A549 (cell line): Measurements from ENCODE around the gene ARHGAP11A. TPM values are rescaled to one million over a fixed set of nuclear protein-coding genes. Genes with fewer than 3 reads are reported as not detected.

Experiments
- ATAC-seq, 2 experiments: fragments of 200-7000 bp in 1 of 2; fragments of >200 bp in 1 of 2; cut with Nextera tagmentation in 1 of 2; cut with Tn5 transposase in 1 of 2; 3 replicates each; pipeline versions ENCODE4 v1.8.0 to v1.9.1; 2018 to 2020; ENCODE audit warnings: mild to moderate bottlenecking in 1 of 2, moderate library complexity in 1 of 2
- CTCF ChIA-PET: fragments of 300-600 bp; sonication (Branson Sonifier 250); formaldehyde crosslinking; extraction: SDS; loops from one replicate; lab custom pipeline; 2021; ENCODE audit warnings: antibody characterized with exemption, inconsistent platforms; lab: Yijun Ruan, JAX
- POLR2A ChIA-PET: fragments of 350-600 bp; formaldehyde crosslinking; extraction: SDS; loops from one replicate; lab custom pipeline; 2021; ENCODE audit warnings: antibody characterized with exemption, inconsistent platforms; lab: Yijun Ruan, JAX
- DNase-seq, 2 experiments: peaks; one replicate each; pipeline versions ENCODE4 v3.0.0 to v3.0.0-alpha.2; 2011 to 2016; ENCODE audit warnings: low read depth in 1 of 2, low spot score in 1 of 2
- FAIRE-seq: peaks from 2 replicates; lab custom pipeline; 2011; peaks lifted over from hg19 to GRCh38; lab: Jason Lieb, UNC
- H3K27ac ChIP-seq, 2 experiments: fragments of >200 bp; sonication (Bioruptor Twin); formaldehyde crosslinking; 3 replicates each; pipeline ENCODE4 v1.5.1; 2016 to 2017
- H3K4me1 ChIP-seq: fragments of >200 bp; sonication (Bioruptor Twin); formaldehyde crosslinking; 3 replicates; pipeline ENCODE4 v1.6.1; 2016
- H3K4me2 ChIP-seq: fragments of >200 bp; sonication (Bioruptor Twin); formaldehyde crosslinking; 3 replicates; pipeline ENCODE4 v1.6.1; 2016
- H3K4me3 ChIP-seq: fragments of >200 bp; sonication (Bioruptor Twin); formaldehyde crosslinking; 3 replicates; pipeline ENCODE4 v1.5.1; 2016
- H3K9me3 ChIP-seq: fragments of >200 bp; sonication (Bioruptor Twin); formaldehyde crosslinking; 3 replicates; pipeline ENCODE4 v1.6.1; 2016
- BHLHE40 ChIP-seq: IDR thresholded peaks from 2 replicates; pipeline ENCODE4 v1.6.1; 2012; ENCODE audit warnings: low read depth, low read length, inconsistent platforms
- CBX2 ChIP-seq: fragments of 200-600 bp; sonication (generic); IDR thresholded peaks from 2 replicates; pipeline ENCODE4 v1.6.1; 2016; ENCODE audit warnings: low read depth, mild to moderate bottlenecking, borderline replicate concordance
- EHF ChIP-seq: fragments of 250-450 bp; sonication (Bioruptor Pico); IDR thresholded peaks from 2 replicates; pipeline ENCODE4 v1.5.0; 2020; ENCODE audit warnings: mild to moderate bottlenecking
- EHMT2 ChIP-seq: fragments of 200-600 bp; sonication (generic); IDR thresholded peaks from 2 replicates; pipeline ENCODE4 v1.6.1; 2016; ENCODE audit warnings: antibody characterized with exemption, low read depth, mild to moderate bottlenecking, moderate library complexity
- FOSB ChIP-seq: fragments of 250-450 bp; sonication (Bioruptor Pico); IDR thresholded peaks from 2 replicates; pipeline ENCODE4 v1.5.0; 2020; ENCODE audit warnings: mild to moderate bottlenecking, moderate library complexity
- FOSL2 ChIP-seq, 2 experiments: fragments of 450-650 bp in 1 of 2; fragments of >200 bp in 1 of 2; sonication (Bioruptor Twin) in 1 of 2; formaldehyde crosslinking; IDR thresholded peaks; 2 replicates each; pipeline versions ENCODE4 v1.5.0 to v1.6.1; 2016 to 2020; ENCODE audit warnings: mild to moderate bottlenecking in 1 of 2, moderate library complexity in 1 of 2
- HDAC2 ChIP-seq: fragments of 200-600 bp; sonication (generic); IDR thresholded peaks from 2 replicates; pipeline ENCODE4 v1.6.1; 2016
- HMGXB4 ChIP-seq: fragments of 250-450 bp; sonication (Bioruptor Pico); IDR thresholded peaks from 2 replicates; pipeline ENCODE4 v1.5.0; 2021; ENCODE audit warnings: mild to moderate bottlenecking, moderate library complexity, borderline replicate concordance
- HOXB13 ChIP-seq: fragments of 250-450 bp; sonication (Bioruptor Pico); IDR thresholded peaks from 2 replicates; pipeline ENCODE4 v1.5.0; 2020; ENCODE audit warnings: low read depth, mild to moderate bottlenecking, moderate library complexity
- HOXB5 ChIP-seq: fragments of 250-450 bp; sonication (Bioruptor Pico); IDR thresholded peaks from 2 replicates; pipeline ENCODE4 v1.5.0; 2020; ENCODE audit warnings: mild to moderate bottlenecking, moderate library complexity
- JUN ChIP-seq, 2 experiments: fragments of >200 bp; sonication (Bioruptor Twin); formaldehyde crosslinking; IDR thresholded peaks; 2 replicates in 1 of 2; 3 replicates in 1 of 2; pipeline ENCODE4 v1.6.1; 2016 to 2017
- KDM1A ChIP-seq: fragments of 200-600 bp; sonication (generic); IDR thresholded peaks from 2 replicates; pipeline ENCODE4 v1.6.1; 2016; ENCODE audit warnings: low read depth, mild to moderate bottlenecking
- KDM5A ChIP-seq: fragments of 200-600 bp; sonication (generic); IDR thresholded peaks from 2 replicates; pipeline ENCODE4 v1.6.1; 2016; ENCODE audit warnings: antibody characterized with exemption, mild to moderate bottlenecking
- NFE2L2 ChIP-seq: fragments of 150-350 bp; conservative IDR thresholded peaks from 2 replicates; pipeline ENCODE4 v1.6.1; 2014; ENCODE audit warnings: low read length
- NR3C1 ChIP-seq: fragments of >200 bp; sonication (Bioruptor Twin); formaldehyde crosslinking; IDR thresholded peaks from 3 replicates; pipeline ENCODE4 v1.6.1; 2017
- POLR2AphosphoS2 ChIP-seq: conservative IDR thresholded peaks from 2 replicates; pipeline ENCODE4 v1.6.1; 2012; ENCODE audit warnings: low read length, improper control_type of control experiment, inconsistent platforms
- RAD21 ChIP-seq, 2 experiments: fragments of >200 bp in 1 of 2; sonication (Bioruptor Twin) in 1 of 2; formaldehyde crosslinking in 1 of 2; IDR thresholded peaks in 1 of 2; conservative IDR thresholded peaks in 1 of 2; 2 replicates in 1 of 2; 3 replicates in 1 of 2; pipeline ENCODE4 v1.6.1; 2012 to 2018; ENCODE audit warnings: inconsistent platforms in 1 of 2
- RCOR1 ChIP-seq: fragments of 150-350 bp; IDR thresholded peaks from 2 replicates; pipeline ENCODE4 v1.6.1; 2014; ENCODE audit warnings: antibody characterized with exemption, low read length, low read depth
- RNF2 ChIP-seq: fragments of 200-600 bp; sonication (generic); IDR thresholded peaks from 2 replicates; pipeline ENCODE4 v1.6.1; 2016; ENCODE audit warnings: low read depth, mild to moderate bottlenecking, antibody characterized with exemption, moderate library complexity, borderline replicate concordance
- SMC3 ChIP-seq: fragments of >200 bp; sonication (Bioruptor Twin); formaldehyde crosslinking; IDR thresholded peaks from 3 replicates; pipeline ENCODE4 v1.6.1; 2018; ENCODE audit warnings: inconsistent platforms
- SREBF2 ChIP-seq: fragments of 450-650 bp; IDR thresholded peaks from 2 replicates; pipeline ENCODE4 v1.6.1; 2014; ENCODE audit warnings: mild to moderate bottlenecking, moderate library complexity
- TFCP2L1 ChIP-seq: fragments of 250-450 bp; sonication (Bioruptor Pico); IDR thresholded peaks from 2 replicates; pipeline ENCODE4 v1.5.0; 2021; ENCODE audit warnings: mild to moderate bottlenecking
- TP53 ChIP-seq: fragments of 250-450 bp; sonication (Bioruptor Pico); IDR thresholded peaks from 2 replicates; pipeline ENCODE4 v1.5.0; 2021; ENCODE audit warnings: mild to moderate bottlenecking, moderate library complexity
- USF2 ChIP-seq: fragments of 450-650 bp; IDR thresholded peaks from 2 replicates; pipeline ENCODE4 v1.6.1; 2014; ENCODE audit warnings: antibody characterized with exemption
- ZC3H11A ChIP-seq: fragments of 450-650 bp; IDR thresholded peaks from 2 replicates; pipeline ENCODE4 v1.6.1; 2014; ENCODE audit warnings: antibody characterized with exemption, mild to moderate bottlenecking
- WGBS: methylation state at CpG from one replicate; pipeline ENCODE4 v1.1.6; 2017; ENCODE audit errors: missing lambda C conversion rate; 5-methylcytosine and 5-hydroxymethylcytosine counted together
- polyA plus RNA-seq, 4 experiments: library from polyadenylated mRNA; depleted of rRNA in 3 of 4; stranded (reverse); fragments of >200 nt; fragmentation: RNase III in 1 of 4; extraction: RNeasy Plus Mini Kit Qiagen cat#74134 plus additional on column Dnase treatment in 1 of 4; gene quantifications; 2 replicates in 3 of 4; 3 replicates in 1 of 4; pipeline ENCODE4 v1.2.3, GENCODE V29; 2011 to 2017
- TF ChIP-seq, protein P1 (sequence below): IDR thresholded peaks from 2 replicates; pipeline ENCODE4 v1.6.1; 2012; ENCODE audit warnings: low read depth, borderline replicate concordance

Gene ARHGAP11A
- polyA plus RNA-seq, 2 of the 4 experiments (the other 2 are of a cell fraction) = 39.3 to 121 TPM

GRCh38 chr15:32667321-32667720 is 52.0 kb downstream of the ARHGAP11A start:
- H3K4me1 ChIP-seq = peaks cover 22% of the 10 kb centered on the region; the same call in 2 of the 3 replicates
- no peaks in the 10 kb centered on the region for H3K9me3 ChIP-seq
- ChIA-PET POLR2A (no interaction called here), CTCF (interaction anchor here (0.6 to 16.6 kb wide), 7 partner anchors 17 to 329 kb away, joined by 3 to 374 read pairs (median 11); no protein-coding TSS in a partner anchor)
- H3K4me3 ChIP-seq = no peak overlapping the region
- H3K4me2 ChIP-seq = no peak overlapping the region
- TF ChIP-seq TFCP2L1 (CRISPR knock-in tag) (no peak), HDAC2 (no peak), ZC3H11A (no peak), SREBF2 (no peak), TP53 (CRISPR knock-in tag) (no peak), POLR2AphosphoS2 (no peak), BHLHE40 (no peak), EHF (no peak)
- WGBS = 94% methylated on average over 6 of the region's 6 CpGs
- FAIRE-seq = no peak
- DNase-seq = no peak
- ATAC-seq = no peak
- no peak overlapping the region for H3K27ac ChIP-seq

- no peak for FAIRE-seq
- no peak for ATAC-seq
- Histone ChIP-seq H3K4me3 (no peak overlapping the region), H3K27ac (peak overlapping the region in 1 of 2 experiments; percentile 23; a peak in 3 of 6 replicates), H3K9me3 (no peaks in the 10 kb centered on the region), H3K4me2 (no peak overlapping the region), H3K4me1 (peaks cover 22% of the 10 kb centered on the region; the same call in 2 of the 3 replicates)
- DNase-seq = no peak
- TF ChIP-seq NFE2L2 (no peak), USF2 (no peak), TFCP2L1 (CRISPR knock-in tag) (no peak), EHMT2 (no peak), KDM5A (no peak), KDM1A (no peak), HOXB5 (CRISPR knock-in tag) (no peak), JUN (IDR thresholded peaks at IDR 0.05) (no peak), HMGXB4 (CRISPR knock-in tag) (no peak), RNF2 (no peak), RAD21 (conservative IDR thresholded peaks at IDR 0.05 in 1 of 2, IDR thresholded peaks at IDR 0.05 in 1 of 2) (no peak), SREBF2 (no peak), FOSB (CRISPR knock-in tag) (no peak), CBX2 (no peak), SMC3 (no peak), NR3C1 (no peak), FOSL2 (IDR thresholded peaks at IDR 0.05) (no peak), FOSL2 (CRISPR knock-in tag; IDR thresholded peaks at IDR 0.05) (no peak), HOXB13 (no peak), RCOR1 (no peak)
- TF ChIP-seq, protein P1, sequence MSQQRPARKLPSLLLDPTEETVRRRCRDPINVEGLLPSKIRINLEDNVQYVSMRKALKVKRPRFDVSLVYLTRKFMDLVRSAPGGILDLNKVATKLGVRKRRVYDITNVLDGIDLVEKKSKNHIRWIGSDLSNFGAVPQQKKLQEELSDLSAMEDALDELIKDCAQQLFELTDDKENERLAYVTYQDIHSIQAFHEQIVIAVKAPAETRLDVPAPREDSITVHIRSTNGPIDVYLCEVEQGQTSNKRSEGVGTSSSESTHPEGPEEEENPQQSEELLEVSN = no peak
- POLR2A ChIA-PET = no interaction called here
- WGBS = 88% methylated on average over 2 of the region's 2 CpGs
- CTCF ChIA-PET = interaction anchor here (0.8 to 16.6 kb wide), 15 partner anchors 9 to 327 kb away, joined by 3 to 374 read pairs (median 4); no protein-coding TSS in a partner anchor
Observed at GRCh38 chr15:32668942-32669341, 53.6 kb downstream of the ARHGAP11A start.
